NCI-H510A (cell line): ENCODE data around the gene PRKAB1.
"Not testable (repeated sequence)": the region's sequence is repeated elsewhere in the genome, so short reads cannot be mapped to it uniquely, and the experiment has no call there.

Experiments used
- DNase-seq: peaks from one replicate; lab custom pipeline; 2025; lab: John Stamatoyannopoulos, UW

The PRKAB1 gene

GRCh38 chr12:119684711-119685369, 16.9 kb downstream of the PRKAB1 start:
- DNase-seq = no peak

- DNase-seq = no peak
These were observed 17.4 kb downstream of the PRKAB1 start for GRCh38 chr12:119685375-119685774.

- DNase-seq = no peak
These were observed 18.4 kb downstream of the PRKAB1 start for GRCh38 chr12:119686355-119686754.

DNA sequence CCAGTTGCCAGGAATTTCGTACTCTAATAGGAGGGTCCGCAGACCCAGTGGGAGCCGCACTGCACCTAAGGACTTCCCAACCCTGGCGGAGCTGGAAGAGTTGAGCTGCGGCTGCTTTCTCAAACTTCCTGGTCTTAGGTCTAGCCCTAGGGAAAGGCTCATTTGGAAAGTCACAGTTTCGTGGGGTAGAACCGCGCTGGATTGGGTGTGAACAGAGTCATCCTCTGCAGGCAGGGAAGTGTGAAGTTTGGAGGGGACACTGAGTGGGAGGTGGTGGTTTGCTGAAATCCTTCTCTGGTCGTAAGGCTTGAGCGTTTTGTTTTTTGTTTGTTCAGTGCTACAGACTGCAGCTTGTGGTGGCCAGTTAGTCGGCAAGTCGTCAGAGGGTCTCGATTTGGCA, 18.8 kb downstream of the PRKAB1 start:
- DNase-seq = no peak

- DNase-seq = no peak
These were observed 19.5 kb downstream of the PRKAB1 start for GRCh38 chr12:119687406-119687805.

DNA sequence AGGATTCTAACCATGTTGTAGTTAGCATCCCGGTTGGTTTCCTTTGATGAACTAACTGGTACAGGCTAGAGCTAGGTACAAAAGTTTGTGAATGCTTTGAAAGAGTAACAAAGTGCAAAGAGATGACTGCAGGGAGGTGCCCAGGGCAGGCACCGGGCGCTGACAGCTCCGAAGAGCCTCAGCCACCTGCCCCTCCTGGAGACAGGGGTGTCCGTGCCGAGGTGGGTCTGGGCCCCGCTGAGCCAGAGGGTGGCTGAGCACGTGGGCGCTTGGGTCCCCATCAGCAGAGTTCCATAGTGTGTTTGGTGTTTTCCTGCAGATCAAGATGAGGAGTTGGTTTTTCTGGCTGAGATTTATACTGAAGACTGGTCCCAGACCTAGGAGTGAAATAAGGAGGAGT, 19.9 kb downstream of the PRKAB1 start:
- DNase-seq = no peak

GRCh38 chr12:119689935-119690500, 22.1 kb downstream of the PRKAB1 start:
- DNase-seq = no peak

DNA sequence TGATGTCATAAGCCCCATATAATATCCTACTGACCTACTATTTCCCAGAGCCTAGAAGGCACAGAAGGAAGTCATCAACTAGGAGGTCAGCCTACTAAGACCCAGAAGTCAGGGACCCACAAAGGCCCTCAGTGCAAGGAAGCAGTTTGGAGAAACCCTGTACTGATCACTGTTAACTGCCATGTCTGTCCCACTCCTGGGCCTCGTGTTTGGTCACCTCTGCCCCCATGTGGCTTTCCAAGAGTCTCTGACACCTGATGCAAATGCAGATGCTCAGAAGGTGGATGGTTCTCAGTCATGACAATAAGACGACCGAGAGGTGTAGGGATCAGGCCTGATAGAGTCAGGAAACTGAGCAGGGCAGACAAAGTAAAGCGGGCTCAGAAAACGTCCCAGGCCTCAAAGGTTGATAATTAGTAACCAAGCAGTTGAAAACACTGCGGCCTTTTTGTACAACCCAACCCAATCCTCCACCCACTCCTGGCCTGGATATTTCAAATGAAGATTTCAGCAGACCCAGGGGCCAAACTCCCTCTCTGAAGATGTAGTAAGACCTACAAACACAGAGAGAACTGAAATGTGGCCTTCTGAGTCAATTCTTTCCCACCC, 23.4 kb downstream of the PRKAB1 start:
- DNase-seq = no peak

DNA sequence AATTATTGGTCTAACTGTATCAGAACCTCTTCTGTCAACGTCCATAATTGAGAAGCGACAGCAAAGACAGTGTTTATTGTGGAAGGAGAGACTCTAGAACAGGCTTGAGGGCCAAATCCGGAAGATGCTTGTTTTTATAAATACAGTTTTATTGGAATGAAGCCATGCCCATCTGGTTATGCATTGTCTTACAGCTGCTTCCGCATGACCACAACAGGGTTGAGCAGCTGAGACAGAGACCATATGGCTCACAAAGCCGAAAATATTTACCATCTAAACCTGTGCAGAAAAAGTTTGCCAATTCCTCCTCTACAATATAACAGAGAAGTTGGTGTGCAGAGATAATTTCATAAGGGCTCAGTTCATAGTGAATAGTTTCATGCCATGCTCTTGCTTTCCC, 24.5 kb downstream of the PRKAB1 start:
- DNase-seq = no peak

GRCh38 chr12:119692997-119693396, 25.1 kb downstream of the PRKAB1 start:
- no peak for DNase-seq

DNA sequence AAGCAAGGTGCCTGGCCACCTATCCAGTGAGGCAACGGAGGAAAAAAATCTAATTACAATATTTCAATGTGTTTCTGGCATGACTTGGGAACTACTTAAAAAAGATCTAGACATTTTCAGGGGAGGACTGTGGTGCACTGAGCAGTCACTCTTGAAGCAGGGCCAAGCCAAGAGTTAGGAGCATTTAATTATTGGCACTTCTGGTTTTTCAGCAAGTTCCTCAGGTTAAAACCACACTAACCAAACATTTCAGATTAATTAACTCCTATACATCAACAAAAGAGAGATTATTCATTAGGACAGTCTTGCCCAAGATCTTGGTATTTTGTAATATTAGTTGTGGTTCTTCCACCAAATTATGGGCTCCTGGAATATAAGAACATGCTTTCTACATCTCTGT, 25.6 kb downstream of the PRKAB1 start:
- no peak for DNase-seq

DNA sequence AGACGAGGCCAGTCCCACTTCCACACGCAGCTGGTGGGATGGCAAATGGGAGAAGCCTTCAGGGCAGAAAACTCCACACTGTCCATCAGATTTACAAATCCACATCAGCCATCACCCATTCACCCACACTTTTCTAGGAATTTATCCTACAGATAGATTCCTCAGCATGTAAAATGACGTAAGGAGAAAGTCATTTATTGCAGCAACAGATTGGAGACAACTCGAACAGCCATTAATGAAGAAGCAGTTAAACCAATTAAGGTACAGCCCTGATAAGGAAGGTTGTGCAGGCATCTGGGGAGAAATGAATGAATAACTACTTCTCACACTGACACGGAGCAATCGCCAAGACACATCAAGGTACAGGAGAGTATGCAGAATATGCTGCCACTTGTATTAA, 26.2 kb downstream of the PRKAB1 start:
- DNase-seq = no peak

- DNase-seq = no peak
These were observed 27.1 kb downstream of the PRKAB1 start for GRCh38 chr12:119695034-119695433.

GRCh38 chr12:119696943-119697342, 29.0 kb downstream of the PRKAB1 start:
- DNase-seq = no peak

DNA sequence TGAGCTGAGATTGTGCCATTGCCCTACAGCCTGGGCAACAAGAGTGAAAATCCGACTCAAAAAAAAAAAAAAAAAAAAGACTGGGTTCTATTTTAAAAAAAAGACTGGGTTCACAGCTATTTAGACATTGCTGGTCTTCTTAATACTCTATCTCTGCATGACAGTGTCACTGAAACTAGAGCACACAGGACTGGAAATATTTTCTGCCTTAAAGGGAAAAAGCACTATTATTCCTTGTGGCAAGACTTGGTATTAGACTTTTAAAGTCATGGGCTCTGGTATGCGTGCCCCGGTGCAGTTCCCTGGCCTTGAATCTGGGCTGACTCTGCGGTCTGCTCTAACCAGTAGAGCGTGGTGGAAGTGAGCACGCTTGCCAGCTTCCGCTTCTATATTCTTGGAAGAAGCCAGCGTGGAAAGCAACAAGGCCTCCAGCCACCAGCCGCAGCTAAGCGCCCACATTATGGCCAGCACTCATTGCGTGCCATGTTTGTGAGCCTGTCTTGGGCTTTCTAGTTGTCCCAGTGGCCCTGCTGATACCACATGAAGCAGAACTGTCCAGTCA, 31.3 kb downstream of the PRKAB1 start:
- DNase-seq = no peak

- DNase-seq = no peak
These were observed 32.1 kb downstream of the PRKAB1 start for GRCh38 chr12:119700078-119700477.

GRCh38 chr12:119704065-119704747, 36.3 kb downstream of the PRKAB1 start:
- no peak for DNase-seq

DNA sequence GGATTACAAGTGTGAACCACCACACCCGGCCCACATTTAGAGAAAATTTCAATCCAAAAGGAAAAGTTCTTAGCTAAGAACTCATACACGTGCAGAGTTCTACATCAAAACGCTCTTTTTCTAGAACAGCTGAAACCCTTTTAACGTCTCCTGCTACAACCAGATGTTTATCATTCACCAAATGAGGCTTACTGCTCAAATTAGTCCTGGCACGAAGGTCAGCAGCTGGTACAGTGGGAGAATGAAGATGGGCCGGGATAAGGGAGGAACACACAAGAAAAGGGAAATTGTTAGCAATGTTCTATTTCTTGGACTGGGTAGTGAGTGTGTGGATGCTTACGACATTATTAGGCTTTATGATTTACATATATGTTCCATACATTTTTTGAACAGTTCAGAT, 37.2 kb downstream of the PRKAB1 start:
- DNase-seq = no peak

DNA sequence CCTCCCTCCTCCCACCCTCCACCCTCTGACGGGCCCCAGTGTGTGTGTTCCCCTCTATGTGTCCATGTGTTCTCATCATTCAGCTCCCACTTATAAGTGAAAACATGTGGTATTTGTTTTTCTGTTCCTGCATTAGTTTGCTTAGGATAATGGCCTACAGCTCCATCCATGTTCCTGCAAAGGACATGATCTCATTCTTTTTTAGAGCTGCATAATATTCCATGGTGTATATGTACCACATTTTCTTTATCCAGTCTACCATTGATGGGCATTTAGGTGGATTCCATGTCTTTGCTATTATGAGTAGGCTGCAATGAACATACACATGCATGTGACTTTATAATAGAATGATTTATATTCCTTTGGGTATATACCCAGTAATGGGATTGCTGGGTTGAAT, 38.5 kb downstream of the PRKAB1 start:
- DNase-seq = not testable (repeated sequence)

DNA sequence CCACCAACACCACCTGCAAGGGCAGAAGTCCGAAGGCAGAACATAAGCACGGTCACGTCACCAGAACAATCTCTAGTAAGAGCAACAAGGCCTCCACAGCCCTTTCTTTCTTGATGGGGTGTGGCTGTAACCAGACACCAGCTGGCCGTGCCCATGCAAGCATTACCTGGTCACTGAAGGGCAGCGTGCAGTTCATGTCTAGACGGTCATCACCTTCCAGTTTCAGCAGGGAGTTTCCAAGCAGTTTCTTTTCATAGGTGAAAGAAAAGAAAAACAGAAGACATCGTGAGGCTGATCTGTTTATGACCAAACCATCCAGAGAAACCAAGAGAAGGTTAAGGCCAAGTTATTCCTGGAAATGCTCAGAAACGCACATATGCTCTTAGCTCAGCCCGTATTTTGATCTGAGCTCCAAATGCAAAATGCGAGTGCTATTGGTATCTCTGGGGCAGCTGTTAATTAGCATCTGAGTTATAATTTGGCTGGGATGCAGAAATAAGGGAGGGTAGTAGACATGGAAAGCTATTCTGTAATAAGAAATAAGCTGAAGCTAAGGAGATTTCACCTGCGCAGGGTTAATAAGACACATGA, 42.5 kb downstream of the PRKAB1 start:
- peak; percentile 78 for DNase-seq

DNA sequence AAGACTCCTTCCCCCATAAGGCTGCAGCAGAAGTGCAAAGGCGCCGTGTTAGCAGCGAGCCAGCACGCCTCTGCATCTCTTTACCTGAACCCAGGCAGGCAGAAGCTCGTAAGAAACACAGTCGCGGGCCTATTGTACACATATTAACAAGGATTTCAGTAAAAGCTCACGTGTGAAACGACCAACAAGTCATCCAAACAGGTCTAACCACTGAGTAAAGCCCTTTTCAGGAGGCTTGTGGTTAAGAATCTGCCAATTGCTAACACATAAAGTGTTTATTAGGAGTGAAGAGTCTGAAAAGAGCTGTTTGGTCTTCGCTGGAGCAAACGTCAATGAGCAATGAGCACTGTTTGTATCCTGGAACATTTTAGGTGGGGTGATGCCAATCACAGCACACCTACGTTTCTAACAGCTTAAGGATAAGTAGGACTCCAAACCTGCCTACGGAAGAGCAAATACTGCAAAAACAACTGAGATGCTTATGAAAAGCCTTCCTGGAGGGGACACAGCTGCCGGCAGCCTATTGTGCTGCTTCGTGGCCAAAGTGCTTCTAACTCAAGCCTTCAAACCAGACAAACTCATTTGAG, 43.1 kb downstream of the PRKAB1 start:
- DNase-seq = peak; percentile 97

DNA sequence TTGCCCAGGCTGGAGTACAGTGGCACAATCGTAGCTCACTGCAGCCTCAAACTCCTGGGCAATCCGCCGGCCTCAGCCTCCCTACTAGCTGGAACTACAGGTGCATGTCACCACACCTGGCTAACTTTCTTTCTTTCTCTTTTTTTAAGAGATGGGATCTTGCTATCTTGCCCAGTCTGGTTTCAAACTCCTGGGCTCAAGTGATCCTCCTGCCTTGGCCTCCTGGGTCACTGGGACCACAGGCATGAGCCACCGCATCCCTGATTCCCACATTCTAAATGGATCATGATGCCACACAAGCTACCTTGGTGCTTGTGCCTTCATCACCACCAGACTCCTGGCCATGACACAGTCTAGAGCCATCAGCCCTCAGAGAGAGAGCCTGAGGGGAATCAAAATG, 43.8 kb downstream of the PRKAB1 start:
- no peak for DNase-seq
